NB4 (cell line): ENCODE results near the gene IPPK.

Experiments used
- CTCF ChIP-seq: IDR thresholded peaks from one replicate; pipeline ENCODE4 v1.5.1; 2012; ENCODE audit warnings: low read depth, low read length
- MAX ChIP-seq: IDR thresholded peaks from 2 replicates; pipeline ENCODE4 v1.6.1; 2011; ENCODE audit warnings: low read depth, low read length

GRCh38 chr9:92605224-92605623 is 64.7 kb downstream of the IPPK start:
- TF ChIP-seq MAX (no peak), CTCF (no peak)
